HL-60/S4 (cell line): Measurements from ENCODE around the gene AADACL4.

Experiments
- in situ Hi-C: fragments of 300-500 bp; cut with MboI; formaldehyde crosslinking; loops from 2 replicates; pipeline ENCODE4 v1.14.3; 2022; ENCODE audit warnings: low sequenced_read_pairs

The AADACL4 gene

DNA sequence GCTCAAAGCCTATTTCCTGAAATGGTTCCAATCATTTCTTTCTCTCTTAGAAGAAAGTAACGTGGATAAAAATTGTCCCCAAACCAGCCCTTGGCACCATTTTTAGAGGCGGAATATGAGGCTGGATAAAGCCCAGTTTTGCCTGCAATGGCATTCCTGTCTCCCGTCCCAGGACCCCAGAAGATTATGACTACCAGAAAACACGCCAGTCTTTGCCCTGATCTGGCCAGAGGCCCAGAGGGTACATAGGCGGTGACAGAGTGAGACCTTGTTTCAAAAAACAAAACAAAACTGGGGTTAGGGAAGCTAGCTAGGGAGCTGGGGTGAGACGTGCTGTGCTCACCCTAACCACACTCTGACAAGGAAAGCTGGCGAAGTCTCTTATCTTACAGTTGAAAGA, at the start of gene AADACL4:
Gene AADACL4, plus strand, starts transcription at position 301 of the 400 bp plus-strand sequence. CDS start 462 bp downstream, outside the sequence.
- in situ Hi-C loops: loop anchor here (25.0 kb wide), 2 partner anchors 331 to 531 kb away; no protein-coding TSS in a partner anchor

DNA sequence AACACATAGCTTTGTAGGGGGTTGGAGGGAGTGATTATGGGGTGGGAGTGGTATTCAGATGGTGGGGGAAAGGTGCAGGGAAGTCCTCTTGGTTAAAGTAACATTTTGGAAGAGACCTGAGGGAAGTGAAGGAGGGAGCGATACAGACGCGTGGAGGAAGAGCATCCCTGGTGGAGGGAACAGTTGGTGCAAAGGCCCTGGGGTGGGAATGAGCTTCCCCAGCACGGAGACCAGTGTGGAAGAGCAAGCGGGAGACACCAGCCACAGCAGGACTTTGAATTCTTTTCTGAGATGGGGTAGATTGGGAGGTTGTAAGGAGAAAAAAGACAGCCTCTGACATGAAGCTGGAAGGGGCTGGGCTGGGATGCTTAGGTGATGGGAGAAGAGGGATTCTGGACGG, 49.4 kb upstream of the AADACL4 start:
- in situ Hi-C loops: no loop called here

DNA sequence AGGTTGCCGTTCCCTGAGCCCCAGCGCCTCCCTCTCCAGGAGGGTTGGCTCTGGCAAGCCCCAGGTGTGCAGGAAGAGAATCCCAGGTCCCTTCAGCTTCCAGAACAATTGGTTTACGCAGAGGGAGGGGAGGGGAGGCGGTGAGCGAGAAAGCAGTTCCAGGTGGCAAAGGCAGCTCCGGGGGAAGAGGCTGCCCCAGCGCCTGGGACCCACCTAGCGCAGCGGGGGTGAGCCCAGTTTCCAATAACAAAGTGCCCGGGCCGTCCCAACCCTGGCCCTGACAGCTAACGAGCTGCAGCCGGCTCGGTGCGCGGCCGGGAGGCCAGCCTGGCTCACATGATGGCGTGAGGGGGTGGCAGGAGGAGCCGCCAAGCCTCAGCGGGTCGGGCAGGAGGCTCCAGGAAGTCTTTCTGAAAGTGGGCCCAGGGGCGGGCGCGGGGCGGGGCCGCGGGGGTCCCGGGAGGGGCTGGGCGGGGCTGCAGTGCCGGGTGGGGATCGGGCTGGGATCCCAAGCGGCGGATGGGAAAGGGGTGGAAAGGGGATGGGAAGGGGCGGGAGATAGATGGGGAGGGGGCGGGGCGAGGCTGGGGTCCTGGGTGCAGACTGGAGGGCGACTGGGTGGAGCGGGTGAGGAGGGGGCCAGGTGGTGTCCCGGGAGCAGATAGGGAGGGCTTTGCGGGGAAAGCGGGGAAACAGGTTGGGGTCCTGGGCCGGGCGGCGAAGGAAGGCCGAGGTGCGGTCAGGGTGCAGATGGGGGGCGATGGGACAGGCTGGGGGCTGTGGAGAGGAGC, 48.7 kb upstream of the AADACL4 start:
- in situ Hi-C loops: no loop called here

DNA sequence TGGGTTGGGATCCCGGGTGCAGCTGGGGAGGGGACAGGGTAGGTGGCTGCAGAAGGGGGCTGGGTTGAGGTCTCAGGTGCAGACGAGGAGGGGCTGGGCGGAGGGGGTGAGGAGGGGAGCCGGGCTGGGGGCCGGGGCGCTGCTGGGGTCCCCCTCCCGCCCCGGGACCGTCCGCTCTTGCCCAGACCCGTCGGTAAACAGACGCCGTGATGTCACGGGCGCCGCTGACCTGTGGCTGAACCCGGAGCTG, 48.2 kb upstream of the AADACL4 start:
- in situ Hi-C loops: no loop called here

DNA sequence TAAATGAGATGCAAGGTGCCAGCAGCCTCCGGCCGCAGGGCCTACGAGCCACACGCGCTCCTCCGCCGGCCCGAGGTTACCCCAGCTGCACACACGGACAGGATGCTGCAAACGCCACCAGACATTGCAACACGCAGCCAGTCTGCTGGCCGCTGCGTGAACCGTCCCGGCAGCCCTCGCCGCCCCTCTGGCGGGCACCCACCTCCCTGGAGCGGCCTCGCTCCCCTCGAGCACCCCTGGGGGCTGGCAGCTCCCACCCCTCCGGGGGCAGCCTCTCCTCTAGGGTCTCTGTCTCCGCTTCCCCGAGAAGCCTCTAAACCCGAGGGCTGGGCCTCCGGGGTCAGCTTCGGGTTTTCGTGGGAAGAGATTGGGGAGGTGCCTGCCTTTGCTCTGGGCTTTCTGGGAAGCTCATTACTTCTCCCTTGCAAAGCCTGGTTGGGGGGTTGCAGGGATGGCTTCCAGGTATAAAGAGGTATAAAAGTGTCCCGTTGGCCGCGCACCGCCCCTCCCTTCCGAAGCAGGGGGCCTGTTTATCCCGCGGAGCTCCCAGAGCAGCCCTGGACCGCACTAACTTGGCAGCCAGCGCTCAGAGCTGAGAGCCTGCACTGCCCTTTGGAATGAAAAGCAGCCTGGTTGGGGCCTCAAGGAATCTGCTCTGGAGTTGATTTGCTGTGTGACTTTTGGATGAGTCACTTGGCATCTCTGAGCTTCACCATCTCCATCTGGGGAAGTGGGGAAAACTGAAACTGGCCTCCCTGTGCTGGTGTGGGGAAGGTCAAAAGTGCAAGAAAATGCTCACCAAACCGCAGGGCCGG, 47.7 kb upstream of the AADACL4 start:
- in situ Hi-C loops: no loop called here

DNA sequence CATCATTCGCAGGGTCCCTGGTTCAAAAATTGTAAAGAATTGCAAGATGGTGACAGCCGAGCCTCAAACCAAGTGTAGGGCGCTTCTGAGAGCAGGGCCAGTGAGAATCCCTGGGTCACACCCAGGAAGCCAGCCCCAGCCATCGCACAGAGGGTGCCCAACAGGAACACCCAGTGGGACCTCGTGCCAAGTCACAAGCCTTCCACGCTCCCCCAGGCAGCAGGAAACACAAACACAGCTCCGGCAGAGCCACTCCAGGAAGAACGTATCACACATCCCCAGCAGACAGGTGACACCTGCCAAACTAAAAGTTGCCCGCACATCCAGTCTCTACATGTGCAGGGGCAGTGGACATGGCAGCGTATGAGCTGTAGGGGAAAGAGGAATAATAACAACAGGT, 46.1 kb upstream of the AADACL4 start:
- in situ Hi-C loops: no loop called here

DNA sequence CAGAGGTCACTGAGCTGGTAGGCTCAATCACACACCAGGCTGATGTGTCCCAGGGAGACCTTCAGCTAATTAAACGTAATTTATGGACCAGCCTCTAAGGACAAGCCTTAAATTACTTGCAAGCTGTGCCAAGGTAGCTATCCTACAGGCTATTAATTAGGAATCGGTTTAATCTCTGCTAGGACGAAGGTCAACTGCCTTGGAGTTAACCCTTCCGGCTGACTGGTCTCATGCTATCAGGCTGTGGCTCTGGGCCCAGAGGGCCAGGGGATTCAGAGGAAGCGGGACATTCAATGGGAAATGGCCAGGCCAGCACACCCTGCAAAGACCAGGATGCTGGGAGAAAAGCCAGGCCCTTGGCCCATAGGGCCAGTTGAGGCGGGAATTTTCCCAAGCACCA, 44.9 kb upstream of the AADACL4 start:
- in situ Hi-C loops: no loop called here

DNA sequence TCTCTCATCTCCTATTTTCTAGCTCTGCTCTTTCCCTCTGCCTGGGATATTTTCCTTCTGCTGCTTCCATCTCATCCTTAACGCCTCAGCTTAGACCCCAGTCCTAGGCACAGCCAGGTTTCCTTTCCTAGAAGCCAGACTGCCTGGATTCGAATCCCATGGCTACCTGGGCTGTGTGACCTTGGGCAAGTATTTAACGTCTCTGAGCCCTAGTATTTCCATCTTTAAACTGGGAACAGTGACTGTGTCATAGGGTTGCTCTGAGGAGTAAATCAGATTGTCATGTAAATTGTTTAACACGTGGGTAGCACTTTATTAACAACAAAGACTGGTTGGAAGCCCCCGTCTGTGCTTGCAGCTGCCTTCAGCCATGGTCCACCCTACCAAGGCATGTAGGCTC, 44.2 kb upstream of the AADACL4 start:
- in situ Hi-C loops: no loop called here

DNA sequence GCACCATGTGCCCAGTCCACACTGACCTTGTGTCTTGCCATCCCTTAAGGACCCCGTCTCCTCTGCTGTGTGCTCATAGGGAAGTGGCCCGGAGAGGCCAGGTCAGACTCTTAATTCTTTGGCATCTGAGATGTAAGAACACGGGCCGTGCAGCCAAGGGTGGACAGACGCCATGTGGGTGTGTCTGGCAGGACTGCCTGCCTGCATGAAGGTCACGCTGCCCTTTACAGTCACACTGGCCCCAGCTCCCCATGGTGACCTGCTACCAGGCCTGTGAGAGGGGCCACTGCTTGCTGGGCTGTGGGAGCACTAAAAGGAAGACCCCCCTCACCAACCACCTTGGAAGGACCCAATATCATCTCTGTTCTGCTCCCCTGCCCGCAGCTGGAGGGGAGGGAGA, 43.5 kb upstream of the AADACL4 start:
- in situ Hi-C loops: no loop called here

DNA sequence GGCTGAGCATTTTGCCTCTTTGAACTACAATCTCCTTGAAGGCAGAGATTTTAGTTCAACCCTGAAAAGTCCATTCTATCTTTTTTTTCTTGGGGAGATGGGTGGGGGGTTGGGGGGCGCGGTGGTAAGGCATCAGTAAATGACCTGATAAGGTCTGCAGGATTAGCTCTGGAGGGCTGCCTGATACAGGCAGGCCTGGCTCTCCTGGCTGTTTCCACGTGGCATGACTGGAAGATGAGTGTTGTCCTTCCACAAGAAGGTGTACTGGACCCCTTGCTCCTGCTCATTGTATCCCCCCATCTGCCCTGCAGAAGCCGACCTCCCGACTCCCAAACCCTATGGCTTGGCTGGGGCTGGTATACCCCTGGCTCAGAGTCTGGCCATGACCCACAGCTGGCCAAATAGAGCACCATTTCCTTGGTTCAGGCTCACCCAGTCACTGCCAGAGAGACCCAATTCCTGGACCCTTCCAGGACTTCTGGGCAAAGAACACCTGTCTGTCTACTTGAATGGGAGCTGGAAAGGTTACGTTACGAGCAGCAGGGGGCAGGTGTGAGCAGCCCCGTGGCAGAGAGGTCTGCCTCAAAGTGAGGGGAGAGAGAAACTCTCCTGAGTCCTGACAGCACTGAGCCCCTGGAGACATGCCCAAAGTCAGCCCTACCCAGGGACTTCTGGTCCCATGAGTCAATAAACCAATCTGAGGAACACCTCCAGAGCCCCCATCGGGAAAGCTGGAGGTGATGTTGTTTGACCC, 42.8 kb upstream of the AADACL4 start:
- in situ Hi-C loops: no loop called here

DNA sequence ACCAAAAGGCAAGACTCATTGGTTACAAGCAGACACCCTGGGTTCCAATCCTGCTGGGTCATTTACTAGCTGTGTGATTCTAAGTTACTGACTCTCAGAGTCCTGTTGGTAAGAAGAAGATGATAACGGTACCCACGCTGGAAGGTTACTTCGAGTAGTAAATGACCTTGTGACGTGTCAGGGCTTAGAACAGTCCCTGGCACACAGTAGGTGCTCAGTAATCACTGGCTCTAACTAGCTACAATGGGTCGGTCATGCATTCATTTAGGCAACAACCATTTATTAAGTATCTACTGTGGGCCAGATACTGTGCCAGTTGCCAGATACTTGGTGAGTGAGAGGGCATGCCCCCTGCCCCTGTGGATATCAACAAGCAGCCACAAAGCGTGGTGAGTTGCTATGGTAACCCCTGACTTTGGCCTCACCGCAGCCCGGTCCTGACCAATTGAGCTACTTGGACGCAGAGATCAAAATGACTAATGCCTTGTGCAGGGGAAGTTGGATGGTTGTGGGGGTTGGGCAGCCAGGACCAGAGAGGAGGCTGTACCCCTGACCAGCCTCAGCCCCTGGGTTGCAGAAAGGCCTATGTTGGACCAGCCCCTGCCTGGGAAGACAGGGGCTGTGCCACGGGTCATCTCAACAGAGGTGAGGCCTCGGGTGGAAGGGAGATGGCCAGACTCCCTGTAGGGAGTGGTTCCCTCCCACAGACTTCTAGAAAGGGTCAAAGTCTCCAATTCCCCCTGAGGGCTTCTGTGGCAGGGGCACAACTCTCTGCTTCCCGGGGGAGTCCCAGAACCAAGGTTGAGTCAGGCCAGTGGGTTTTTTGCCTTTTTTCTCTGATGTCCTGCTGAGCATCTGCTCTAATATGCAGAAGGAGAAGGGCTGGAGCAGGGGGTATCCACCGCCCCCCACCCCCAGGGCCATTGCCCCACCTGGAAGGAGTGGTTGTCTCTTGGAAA, 41.9 kb upstream of the AADACL4 start:
- in situ Hi-C loops: no loop called here

DNA sequence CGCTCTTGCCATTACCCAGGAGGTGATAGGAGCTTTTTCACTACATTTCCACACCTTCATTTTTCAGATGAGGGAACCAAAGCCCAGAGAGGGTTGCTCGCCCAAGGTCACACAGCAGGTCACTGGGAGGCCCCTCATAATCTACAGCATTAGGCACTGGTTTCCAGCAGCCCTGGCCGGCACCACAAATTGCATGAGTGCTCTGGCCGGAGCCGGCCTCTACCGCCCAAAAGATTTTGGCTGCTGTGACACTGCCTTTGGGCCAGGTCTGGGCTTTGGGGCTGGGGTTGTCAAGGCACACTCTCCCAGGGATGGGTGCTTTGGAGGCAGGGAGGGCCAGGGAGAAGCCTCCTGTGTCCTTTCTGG, 41.2 kb upstream of the AADACL4 start:
- in situ Hi-C loops: no loop called here

DNA sequence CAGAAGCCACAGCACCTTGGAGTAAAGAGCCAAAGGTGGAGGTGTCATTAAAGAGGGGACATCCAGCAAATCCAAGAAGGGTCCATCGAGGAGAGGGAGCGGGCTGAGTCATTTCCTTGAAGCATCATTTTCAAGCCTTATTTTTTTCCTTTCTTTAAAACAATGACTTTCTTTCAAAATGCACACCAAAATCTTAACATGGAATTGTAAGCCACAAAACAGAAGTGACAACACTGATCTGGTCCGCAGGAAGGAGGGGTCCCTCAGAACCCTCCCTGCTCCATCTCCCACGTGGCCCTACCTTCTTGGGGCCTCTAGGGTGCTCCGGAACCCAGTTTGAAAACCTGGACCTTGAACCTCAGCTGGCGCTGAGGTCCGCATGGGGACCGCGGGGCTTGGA, 40.7 kb upstream of the AADACL4 start:
- in situ Hi-C loops: no loop called here

DNA sequence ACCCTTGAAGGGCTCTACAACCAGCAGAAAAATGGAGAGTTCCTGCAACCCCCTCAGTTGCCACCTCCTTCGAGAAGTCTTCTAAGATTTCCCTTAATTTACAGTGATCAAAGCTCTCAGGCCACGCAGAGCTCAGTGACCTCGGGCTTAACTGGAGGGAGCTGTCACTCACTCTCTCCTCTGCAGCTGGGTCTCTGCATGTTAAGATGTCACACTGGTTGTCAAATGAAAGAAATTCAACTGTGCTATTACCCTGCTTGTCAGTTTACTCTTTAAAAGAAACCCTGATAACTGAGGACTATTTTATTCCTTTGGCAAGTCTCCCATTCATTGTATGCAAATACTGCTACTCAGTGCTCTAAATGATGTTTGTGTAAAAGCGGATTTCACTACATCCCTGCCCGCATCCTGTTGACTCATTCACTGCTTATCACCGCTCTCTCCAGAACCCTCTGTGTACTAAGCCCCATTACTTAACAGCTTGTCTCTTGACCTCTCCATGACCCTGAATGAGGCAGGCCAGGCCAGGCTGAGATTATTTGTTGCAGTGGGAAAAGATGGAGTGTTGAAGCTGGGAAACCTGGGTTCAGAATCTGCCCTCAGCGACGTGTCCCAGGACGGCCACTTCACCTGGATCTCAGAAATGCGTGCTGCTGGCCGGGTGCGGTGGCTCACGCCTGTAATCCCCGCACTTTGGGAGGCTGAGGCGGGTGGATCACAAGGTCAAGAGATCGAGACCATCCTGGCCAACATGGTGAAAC, 39.6 kb upstream of the AADACL4 start:
- in situ Hi-C loops: no loop called here

DNA sequence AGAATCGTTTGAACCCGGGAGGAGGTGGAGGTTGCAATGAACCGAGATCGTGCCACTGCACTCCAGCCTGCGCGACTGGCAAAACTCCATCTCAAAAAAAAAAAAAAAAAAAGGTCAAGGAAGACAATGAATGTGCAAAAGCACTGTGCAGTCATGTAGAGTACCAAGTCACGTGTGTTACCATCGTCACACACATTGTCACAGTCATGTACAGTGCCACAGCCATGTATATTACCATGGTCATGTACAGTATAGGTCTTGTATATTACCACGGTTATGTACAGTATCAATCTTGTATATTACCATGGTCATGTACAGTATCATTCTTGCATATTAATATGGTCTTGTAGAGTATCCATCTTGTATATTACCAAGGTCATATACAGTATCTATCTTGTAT, 38.9 kb upstream of the AADACL4 start:
- in situ Hi-C loops: no loop called here

DNA sequence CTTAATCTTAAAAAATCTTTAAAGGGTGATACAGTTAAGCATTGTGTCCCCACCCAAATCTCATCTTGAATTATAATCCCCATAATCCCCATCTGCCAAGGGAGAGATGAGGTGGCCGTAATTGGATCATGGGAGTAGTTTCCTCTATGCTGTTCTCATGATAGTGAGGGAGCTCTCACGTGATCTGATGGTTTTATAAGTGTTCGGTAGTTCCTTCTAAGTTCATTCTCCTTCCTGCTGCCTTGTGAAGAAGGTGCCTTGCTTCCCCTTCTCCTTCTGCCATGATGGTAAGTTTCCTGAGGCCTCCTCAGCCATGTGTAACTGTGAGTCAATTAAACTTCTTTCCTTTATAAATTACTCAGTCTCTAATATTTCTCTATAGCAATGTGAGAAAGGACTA, 36.6 kb upstream of the AADACL4 start:
- in situ Hi-C loops: no loop called here

DNA sequence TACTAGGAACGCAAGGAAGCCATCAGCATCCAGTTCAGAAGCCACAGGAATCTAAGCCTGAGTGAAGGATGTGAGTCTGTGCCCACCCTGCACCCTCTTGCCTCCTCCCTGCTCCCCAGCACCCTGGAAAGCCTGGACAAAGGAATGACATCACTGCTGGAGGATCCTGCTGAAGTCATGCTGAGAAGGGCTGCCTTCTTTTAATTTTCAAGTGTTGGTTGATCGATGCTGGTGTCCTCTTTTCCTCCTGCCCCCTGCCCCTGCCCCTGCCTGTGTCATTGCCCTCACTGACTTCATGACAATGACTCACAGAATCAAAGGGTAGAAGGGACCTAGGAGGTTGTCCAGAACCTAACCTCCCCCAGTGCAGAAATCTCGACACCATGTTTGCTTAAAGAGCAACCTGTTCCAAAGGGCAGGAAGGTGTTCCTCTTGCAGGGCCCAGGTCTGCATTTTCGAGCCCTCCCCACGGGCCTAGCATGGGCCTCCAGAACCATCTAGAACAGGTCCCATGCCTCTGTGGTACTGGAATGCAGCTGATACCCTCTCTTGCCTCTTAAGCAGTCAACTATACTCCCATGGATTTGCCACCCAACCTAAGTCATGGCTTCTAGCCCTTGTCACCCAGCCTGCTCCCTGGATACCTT, 35.5 kb upstream of the AADACL4 start:
- in situ Hi-C loops: no loop called here

DNA sequence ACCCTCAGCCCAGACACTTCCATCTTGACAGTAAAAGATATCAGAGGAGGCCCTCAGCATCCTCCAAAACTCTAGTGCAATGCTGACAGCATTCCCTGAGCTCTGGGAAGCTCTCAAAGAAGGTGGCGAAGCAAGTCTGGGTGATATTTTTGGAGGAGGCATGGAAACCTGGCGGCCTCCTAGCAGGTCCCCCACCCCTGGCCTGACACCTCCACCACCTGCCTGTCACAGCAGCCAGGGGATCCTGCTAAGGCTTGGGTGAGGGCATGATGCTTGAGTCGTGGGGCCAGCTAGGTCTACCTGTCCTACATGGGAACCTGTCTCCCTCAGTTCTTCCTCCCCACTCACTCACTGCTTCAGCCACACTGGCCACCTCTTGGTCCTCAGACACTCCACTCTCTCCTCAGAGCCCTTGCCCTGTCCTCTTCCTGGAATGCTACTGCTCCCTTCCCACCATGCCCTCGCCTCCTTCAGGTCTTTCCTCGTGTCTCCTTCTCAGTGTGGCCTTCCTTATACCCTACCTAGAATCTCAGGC, 34.3 kb upstream of the AADACL4 start:
- in situ Hi-C loops: loop anchor here (10.0 kb wide), 1 partner anchor 395 kb away; no protein-coding TSS in a partner anchor

DNA sequence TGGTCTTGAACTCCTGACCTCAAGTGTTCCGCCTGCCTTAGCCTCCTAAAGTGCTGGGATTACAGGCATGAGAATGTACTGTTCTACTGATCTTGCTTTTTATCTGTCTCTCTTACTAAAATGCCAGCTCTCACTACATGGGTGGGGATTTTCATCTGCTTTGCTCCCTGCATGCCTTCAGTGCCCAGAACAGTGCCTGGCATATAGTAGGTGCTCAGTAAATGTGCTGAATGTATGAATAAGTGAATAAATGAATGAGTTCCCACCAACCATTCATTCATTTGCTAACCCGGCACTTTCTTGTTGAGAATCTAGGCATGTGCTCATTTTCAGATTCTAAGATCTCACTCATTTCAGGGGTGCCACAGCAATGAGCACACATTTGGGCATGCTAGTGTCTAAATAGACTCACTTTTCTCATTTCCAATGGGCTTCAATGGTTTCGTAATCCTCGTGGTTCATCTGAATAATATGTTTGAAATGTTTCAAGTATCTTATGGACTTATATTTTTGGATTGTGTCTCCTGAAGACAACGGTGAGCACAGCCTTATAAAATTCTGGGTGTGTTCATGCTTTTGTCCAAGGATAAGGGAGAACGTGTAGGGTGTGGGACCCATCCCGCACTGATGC, 33.5 kb upstream of the AADACL4 start:
- in situ Hi-C loops: loop anchor here (10.0 kb wide), 1 partner anchor 396 kb away; no protein-coding TSS in a partner anchor
